Measurements from ENCODE around the gene ICE1. TPM values are rescaled to one million over a fixed set of nuclear protein-coding genes. Genes with fewer than 3 reads are reported as not detected.
"Not testable (repeated sequence)": the region's sequence is repeated elsewhere in the genome, so short reads cannot be mapped to it uniquely, and the experiment has no call there.

The ICE1 gene
- total RNA-seq, 1 experiment from 2014 or later, result 38.3 TPM

DNA sequence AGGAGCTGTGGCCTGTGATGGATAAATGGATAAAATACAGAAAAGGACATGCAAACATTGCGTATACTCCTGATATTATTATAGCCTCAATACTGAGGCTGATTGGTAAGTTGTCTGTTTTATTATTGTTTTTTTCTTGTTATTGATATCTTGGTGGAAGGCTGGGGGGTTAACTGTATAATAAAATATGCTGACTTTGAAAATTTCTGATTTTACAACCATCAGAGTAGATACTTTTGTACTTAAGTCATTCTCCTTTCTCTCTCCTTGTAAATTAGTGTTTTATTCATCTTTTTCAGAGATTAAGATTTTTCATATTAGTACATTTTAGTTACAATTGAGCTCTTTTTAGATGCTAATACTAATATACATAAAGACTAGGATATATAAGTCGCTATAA lies 53.5 kb downstream of the ICE1 start:
- DNase-seq (ENCODE audit: low read depth, low spot score), result no peak
- Histone ChIP-seq H3K4me1 (ENCODE audit: control insufficient read depth, insufficient read depth, low read length) (no peaks in the 10 kb centered on the region), H3K4me3 (ENCODE audit: low read depth in 2 of 2, low read length in 2 of 2) (no peak overlapping the region), H3K9me3 (ENCODE audit: control insufficient read depth, insufficient read depth, low read depth, low read length) (no peaks in the 10 kb centered on the region), H3K36me3 (ENCODE audit: control insufficient read depth, insufficient read depth, low read length) (peaks cover 13% of the 10 kb centered on the region), H3K27ac (ENCODE audit: low read length) (no peak overlapping the region), H3K27me3 (ENCODE audit: control insufficient read depth, insufficient read depth, low read length) (no peaks in the 10 kb centered on the region)
- TF ChIP-seq POLR2AphosphoS5 (IDR thresholded peaks at IDR 0.05; ENCODE audit: low read depth, low read length) (no peak), CTCF (IDR thresholded peaks at IDR 0.05) (no peak), SIN3A (IDR thresholded peaks at IDR 0.05; ENCODE audit: borderline replicate concordance, insufficient read depth, low read depth, low read length) (no peak), TCF7L2 (IDR thresholded peaks at IDR 0.05; ENCODE audit: low read depth, low read length) (no peak)
- TF ChIP-seq, protein P1, sequence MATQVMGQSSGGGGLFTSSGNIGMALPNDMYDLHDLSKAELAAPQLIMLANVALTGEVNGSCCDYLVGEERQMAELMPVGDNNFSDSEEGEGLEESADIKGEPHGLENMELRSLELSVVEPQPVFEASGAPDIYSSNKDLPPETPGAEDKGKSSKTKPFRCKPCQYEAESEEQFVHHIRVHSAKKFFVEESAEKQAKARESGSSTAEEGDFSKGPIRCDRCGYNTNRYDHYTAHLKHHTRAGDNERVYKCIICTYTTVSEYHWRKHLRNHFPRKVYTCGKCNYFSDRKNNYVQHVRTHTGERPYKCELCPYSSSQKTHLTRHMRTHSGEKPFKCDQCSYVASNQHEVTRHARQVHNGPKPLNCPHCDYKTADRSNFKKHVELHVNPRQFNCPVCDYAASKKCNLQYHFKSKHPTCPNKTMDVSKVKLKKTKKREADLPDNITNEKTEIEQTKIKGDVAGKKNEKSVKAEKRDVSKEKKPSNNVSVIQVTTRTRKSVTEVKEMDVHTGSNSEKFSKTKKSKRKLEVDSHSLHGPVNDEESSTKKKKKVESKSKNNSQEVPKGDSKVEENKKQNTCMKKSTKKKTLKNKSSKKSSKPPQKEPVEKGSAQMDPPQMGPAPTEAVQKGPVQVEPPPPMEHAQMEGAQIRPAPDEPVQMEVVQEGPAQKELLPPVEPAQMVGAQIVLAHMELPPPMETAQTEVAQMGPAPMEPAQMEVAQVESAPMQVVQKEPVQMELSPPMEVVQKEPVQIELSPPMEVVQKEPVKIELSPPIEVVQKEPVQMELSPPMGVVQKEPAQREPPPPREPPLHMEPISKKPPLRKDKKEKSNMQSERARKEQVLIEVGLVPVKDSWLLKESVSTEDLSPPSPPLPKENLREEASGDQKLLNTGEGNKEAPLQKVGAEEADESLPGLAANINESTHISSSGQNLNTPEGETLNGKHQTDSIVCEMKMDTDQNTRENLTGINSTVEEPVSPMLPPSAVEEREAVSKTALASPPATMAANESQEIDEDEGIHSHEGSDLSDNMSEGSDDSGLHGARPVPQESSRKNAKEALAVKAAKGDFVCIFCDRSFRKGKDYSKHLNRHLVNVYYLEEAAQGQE (IDR thresholded peaks at IDR 0.05; ENCODE audit: insufficient read depth in 1 of 2, low read depth in 2 of 2, low read length in 1 of 2), result no peak
- BruUV-seq (replicated peaks), result no TSS peak
- ATAC-seq, result no peak
- in situ Hi-C loops (cut with HindIII; ENCODE audit: low pct_unique_long_range_greater_than_20kb, low sequenced_read_pairs), result no loop called here
- ChIA-PET CTCF (no interaction called here), POLR2A (no interaction called here)
- intact Hi-C loops (cut with micrococcal nuclease; ENCODE audit: unreplicated experiment), result no loop called here

GRCh38 chr5:5479578-5479977 lies 57.1 kb downstream of the ICE1 start:
- H3K36me3 ChIP-seq (ENCODE audit: control insufficient read depth, insufficient read depth, low read length); POLR2A ChIA-PET; H3K9me3 ChIP-seq (ENCODE audit: control insufficient read depth, insufficient read depth, low read depth, low read length); intact Hi-C loops (cut with micrococcal nuclease; ENCODE audit: unreplicated experiment); BruUV-seq (replicated peaks); in situ Hi-C loops (cut with HindIII; ENCODE audit: low pct_unique_long_range_greater_than_20kb, low sequenced_read_pairs); H3K4me3 ChIP-seq (ENCODE audit: low read depth in 2 of 2, low read length in 2 of 2); CTCF ChIA-PET; H3K27me3 ChIP-seq (ENCODE audit: control insufficient read depth, insufficient read depth, low read length); ATAC-seq; DNase-seq (ENCODE audit: low read depth, low spot score); H3K27ac ChIP-seq (ENCODE audit: low read length); H3K4me1 ChIP-seq (ENCODE audit: control insufficient read depth, insufficient read depth, low read length): not testable (repeated sequence)

GRCh38 chr5:5480481-5481111 lies 58.1 kb downstream of the ICE1 start:
- intact Hi-C loops (cut with micrococcal nuclease; ENCODE audit: unreplicated experiment) (no loop called here), in situ Hi-C loops (cut with HindIII; ENCODE audit: low pct_unique_long_range_greater_than_20kb, low sequenced_read_pairs) (no loop called here)
- H3K27me3 ChIP-seq (ENCODE audit: control insufficient read depth, insufficient read depth, low read length), result no peaks in the 10 kb centered on the region
- H3K27ac ChIP-seq (ENCODE audit: low read length), result no peak overlapping the region
- no peak overlapping the region for H3K4me3 ChIP-seq (ENCODE audit: low read depth in 2 of 2, low read length in 2 of 2)
- ChIA-PET POLR2A (no interaction called here), CTCF (interaction anchor here (0.6 kb wide), 1 partner anchor 892 kb away, joined by 3 read pairs; no protein-coding TSS in a partner anchor)
- no peaks in the 10 kb centered on the region for H3K4me1 ChIP-seq (ENCODE audit: control insufficient read depth, insufficient read depth, low read length)
- DNase-seq (ENCODE audit: low read depth, low spot score), result no peak
- ATAC-seq, result no peak
- H3K9me3 ChIP-seq (ENCODE audit: control insufficient read depth, insufficient read depth, low read depth, low read length), result no peaks in the 10 kb centered on the region
- H3K36me3 ChIP-seq (ENCODE audit: control insufficient read depth, insufficient read depth, low read length), result peaks cover 8% of the 10 kb centered on the region
- TF ChIP-seq SIN3A (IDR thresholded peaks at IDR 0.05; ENCODE audit: borderline replicate concordance, insufficient read depth, low read depth, low read length), result no peak
- TF ChIP-seq CTCF (IDR thresholded peaks at IDR 0.05), result no peak
- no TSS peak for BruUV-seq (replicated peaks)
